ENCODE data around the gene CD82. TPM values are rescaled to one million over a fixed set of nuclear protein-coding genes. Genes with fewer than 3 reads are reported as not detected.
A peak's percentile ranks its signal among the peaks of the same experiment; 100 is the strongest.

CD82 gene
- total RNA-seq, 3 donors from 2014 or later (not counting 1 experiment from before 2014, with no cell fraction given): 11.6 to 42.1 (median 13.0) TPM

DNA sequence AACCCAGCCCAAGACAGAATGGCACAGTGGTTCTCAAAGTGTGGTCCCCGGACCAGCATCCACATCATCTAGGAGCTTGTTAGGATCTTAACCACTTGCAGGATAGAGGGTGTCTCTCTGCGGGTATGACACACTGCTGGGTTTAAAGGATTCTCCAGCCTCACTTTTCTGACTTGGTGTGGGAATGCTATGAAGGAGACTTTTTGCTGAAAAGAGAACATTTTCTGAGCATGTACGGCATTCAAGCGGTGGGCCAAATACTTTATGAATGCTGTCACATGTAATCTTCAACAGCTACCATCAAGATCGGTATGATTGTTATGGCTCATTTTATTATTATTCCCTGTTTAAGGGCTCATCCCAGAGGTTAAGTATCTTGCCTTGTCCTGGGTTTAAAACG, 1.8 kb upstream of the CD82 start:
- TF ChIP-seq, protein P1, sequence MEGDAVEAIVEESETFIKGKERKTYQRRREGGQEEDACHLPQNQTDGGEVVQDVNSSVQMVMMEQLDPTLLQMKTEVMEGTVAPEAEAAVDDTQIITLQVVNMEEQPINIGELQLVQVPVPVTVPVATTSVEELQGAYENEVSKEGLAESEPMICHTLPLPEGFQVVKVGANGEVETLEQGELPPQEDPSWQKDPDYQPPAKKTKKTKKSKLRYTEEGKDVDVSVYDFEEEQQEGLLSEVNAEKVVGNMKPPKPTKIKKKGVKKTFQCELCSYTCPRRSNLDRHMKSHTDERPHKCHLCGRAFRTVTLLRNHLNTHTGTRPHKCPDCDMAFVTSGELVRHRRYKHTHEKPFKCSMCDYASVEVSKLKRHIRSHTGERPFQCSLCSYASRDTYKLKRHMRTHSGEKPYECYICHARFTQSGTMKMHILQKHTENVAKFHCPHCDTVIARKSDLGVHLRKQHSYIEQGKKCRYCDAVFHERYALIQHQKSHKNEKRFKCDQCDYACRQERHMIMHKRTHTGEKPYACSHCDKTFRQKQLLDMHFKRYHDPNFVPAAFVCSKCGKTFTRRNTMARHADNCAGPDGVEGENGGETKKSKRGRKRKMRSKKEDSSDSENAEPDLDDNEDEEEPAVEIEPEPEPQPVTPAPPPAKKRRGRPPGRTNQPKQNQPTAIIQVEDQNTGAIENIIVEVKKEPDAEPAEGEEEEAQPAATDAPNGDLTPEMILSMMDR (IDR thresholded peaks at IDR 0.05): no peak
- WGBS (ENCODE audit: insufficient coverage): 94% methylated on average over 6 of the region's 6 CpGs
- Mint-ChIP-seq H3K27me3 (ENCODE audit: low read depth in 2 of 2) (peaks cover 0 to 5% of the 10 kb centered on the region in 2 donors), H3K9me3 (no peaks in the 10 kb centered on the region), H3K27ac (peak overlapping the region; percentile 9 to 27), H3K4me1 (peaks cover 21 to 45% of the 10 kb centered on the region in 2 donors), H3K36me3 (no peaks in the 10 kb centered on the region), H3K4me3 (peak overlapping the region; percentile 64)
- Histone ChIP-seq H3K4me3 (ENCODE audit: low read length) (no peak overlapping the region), H3K27me3 (ENCODE audit: control insufficient read depth, insufficient read depth, low read length) (no peaks in the 10 kb centered on the region), H3K36me3 (ENCODE audit: control insufficient read depth, insufficient read depth, low read length) (no peaks in the 10 kb centered on the region), H3K4me1 (ENCODE audit: control insufficient read depth, insufficient read depth, low read length) (peaks cover 54% of the 10 kb centered on the region), H3K9me3 (ENCODE audit: control insufficient read depth, insufficient read depth, low read length) (no peaks in the 10 kb centered on the region), H3K27ac (ENCODE audit: low read length) (no peak overlapping the region)
- no peak for ATAC-seq
- no peak for DNase-seq
- intact Hi-C loops (cut with micrococcal nuclease): no loop called here

DNA sequence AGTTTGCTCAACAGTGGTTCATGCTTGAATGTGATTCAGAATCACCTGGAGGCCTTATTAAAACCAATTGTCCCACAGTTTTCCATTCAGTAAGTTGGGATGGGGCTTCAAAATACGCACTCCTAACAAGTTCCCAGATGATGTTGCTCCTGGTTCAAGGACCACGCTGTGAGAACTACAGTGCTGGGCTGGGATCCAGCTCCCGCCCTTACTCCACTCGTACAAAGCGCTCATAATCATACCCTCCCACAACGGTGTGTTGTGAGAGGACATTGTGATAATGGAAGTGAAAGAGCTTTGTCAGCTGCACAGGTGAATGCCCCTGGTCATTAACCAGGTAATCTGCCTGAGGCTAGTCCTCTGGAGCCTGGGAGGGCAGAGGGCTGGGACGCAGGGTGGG, 1.3 kb upstream of the CD82 start:
- peak in 1 of 2 donors; percentile 31 for DNase-seq
- Histone ChIP-seq H3K9me3 (ENCODE audit: control insufficient read depth, insufficient read depth, low read length) (no peaks in the 10 kb centered on the region), H3K27ac (ENCODE audit: low read length) (no peak overlapping the region), H3K36me3 (ENCODE audit: control insufficient read depth, insufficient read depth, low read length) (no peaks in the 10 kb centered on the region), H3K27me3 (ENCODE audit: control insufficient read depth, insufficient read depth, low read length) (no peaks in the 10 kb centered on the region), H3K4me3 (ENCODE audit: low read length) (no peak overlapping the region), H3K4me1 (ENCODE audit: control insufficient read depth, insufficient read depth, low read length) (peaks cover 57% of the 10 kb centered on the region)
- H3K27ac Mint-ChIP-seq: peak overlapping the region; percentile 9 to 87
- no peaks in the 10 kb centered on the region for H3K36me3 Mint-ChIP-seq
- no peak for ATAC-seq
- TF ChIP-seq, protein P1 (IDR thresholded peaks at IDR 0.05): no peak
- no peaks in the 10 kb centered on the region for H3K9me3 Mint-ChIP-seq
- WGBS (ENCODE audit: insufficient coverage): 95% methylated on average over 3 of the region's 7 CpGs
- peaks cover 20 to 48% of the 10 kb centered on the region in 2 donors for H3K4me1 Mint-ChIP-seq
- H3K4me3 Mint-ChIP-seq: no peak overlapping the region
- intact Hi-C loops (cut with micrococcal nuclease): no loop called here
- H3K27me3 Mint-ChIP-seq (ENCODE audit: low read depth in 2 of 2): peaks cover 0 to 5% of the 10 kb centered on the region in 2 donors

DNA sequence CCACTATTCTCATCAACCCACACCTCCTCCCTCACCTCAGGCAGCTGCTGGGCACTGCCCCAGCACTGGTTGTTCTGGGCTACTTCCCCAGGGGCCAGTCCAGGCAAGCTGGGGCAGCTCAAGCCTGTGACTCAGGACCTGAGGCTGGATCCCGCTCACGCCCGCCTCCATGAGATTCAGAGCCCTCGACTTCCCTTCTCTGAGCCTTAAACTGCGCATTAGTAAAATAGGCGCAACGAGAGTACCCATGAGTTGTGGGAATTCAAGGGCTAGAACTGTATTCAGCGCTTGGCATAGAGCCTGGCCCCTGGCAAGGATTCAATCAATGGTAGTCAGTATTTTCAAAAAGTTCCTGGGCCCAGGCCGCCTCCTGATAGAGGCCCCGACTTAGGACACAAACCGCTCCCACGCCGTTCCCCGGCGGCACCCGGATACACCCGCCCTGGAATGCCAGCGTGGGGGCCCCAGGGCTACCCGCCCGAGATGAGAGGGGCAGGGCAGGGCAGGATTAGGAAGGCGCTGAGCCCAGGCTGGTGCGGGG, 723 bp upstream of the CD82 start:
- Histone ChIP-seq H3K27me3 (ENCODE audit: control insufficient read depth, insufficient read depth, low read length) (no peaks in the 10 kb centered on the region), H3K4me3 (ENCODE audit: low read length) (peak overlapping the region; percentile 39), H3K36me3 (ENCODE audit: control insufficient read depth, insufficient read depth, low read length) (no peaks in the 10 kb centered on the region), H3K4me1 (ENCODE audit: control insufficient read depth, insufficient read depth, low read length) (peaks cover 57% of the 10 kb centered on the region), H3K9me3 (ENCODE audit: control insufficient read depth, insufficient read depth, low read length) (no peaks in the 10 kb centered on the region), H3K27ac (ENCODE audit: low read length) (peak overlapping the region; percentile 36)
- TF ChIP-seq, protein P1 (IDR thresholded peaks at IDR 0.05): no peak
- Mint-ChIP-seq H3K27me3 (ENCODE audit: low read depth in 2 of 2) (peaks cover 0 to 5% of the 10 kb centered on the region in 2 donors), H3K4me3 (peak overlapping the region; percentile 82), H3K27ac (peak overlapping the region; percentile 23 to 87), H3K4me1 (peaks cover 20 to 48% of the 10 kb centered on the region in 2 donors), H3K36me3 (no peaks in the 10 kb centered on the region), H3K9me3 (no peaks in the 10 kb centered on the region)
- WGBS (ENCODE audit: insufficient coverage): 16% methylated on average over 22 of the region's 22 CpGs
- no peak for DNase-seq
- ATAC-seq: no peak
- intact Hi-C loops (cut with micrococcal nuclease): loop anchor here (5.0 kb wide), 1 partner anchor 298 kb away; no protein-coding TSS in a partner anchor

Data from natural killer cell (primary cell).